GM06990 (cell line): ENCODE measurements around the gene SOWAHB.
"Not testable (repeated sequence)": the region's sequence is repeated elsewhere in the genome, so short reads cannot be mapped to it uniquely, and the experiment has no call there.

Experiments
- DNase-seq: peaks from one replicate; pipeline ENCODE4 v3.0.0-alpha.2; 2011; ENCODE audit not compliant: insufficient read length; ENCODE audit errors: extremely low read depth
- H3K27me3 ChIP-seq: replicated peaks from 2 replicates; pipeline ENCODE4 v1.6.0; 2011; ENCODE audit warnings: low read length; ENCODE audit not compliant: control insufficient read depth, insufficient read depth
- H3K36me3 ChIP-seq: 2 replicates; pipeline ENCODE4 v1.5.1; 2011; ENCODE audit warnings: low read length; ENCODE audit not compliant: control insufficient read depth, insufficient read depth
- H3K4me3 ChIP-seq: replicated peaks from 2 replicates; pipeline ENCODE4 v1.5.1; 2011; ENCODE audit warnings: low read depth, mild to moderate bottlenecking, control low read depth, low read length
- TF ChIP-seq, protein P1 (sequence below): IDR thresholded peaks from 2 replicates; pipeline ENCODE4 v1.5.1; 2011; ENCODE audit warnings: low read length, control low read depth, mild to moderate bottlenecking, inconsistent platforms; ENCODE audit not compliant: insufficient read depth, poor library complexity, severe bottlenecking

The SOWAHB gene

DNA sequence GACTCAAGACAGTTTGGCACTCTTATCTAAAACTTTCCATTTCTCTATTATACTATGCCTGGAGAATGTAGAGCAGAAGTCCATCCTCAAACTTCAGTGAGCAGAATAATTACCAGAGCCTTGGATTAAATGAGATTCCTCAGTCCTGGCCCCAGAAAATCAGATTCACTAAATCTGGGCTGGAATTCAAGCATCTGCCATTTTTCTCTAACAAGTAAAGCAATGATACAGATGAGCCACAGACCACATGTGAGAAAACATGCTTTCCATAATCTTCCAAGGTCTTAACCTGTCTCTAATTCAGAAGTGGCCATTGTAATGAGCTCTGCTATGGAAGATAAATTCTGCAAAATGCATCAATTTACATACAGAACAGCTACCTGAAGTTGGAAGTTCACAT is 25.4 kb downstream of the SOWAHB start:
- no peak for DNase-seq
- no peaks in the 10 kb centered on the region for H3K36me3 ChIP-seq
- H3K4me3 ChIP-seq = no peak overlapping the region
- TF ChIP-seq, protein P1, sequence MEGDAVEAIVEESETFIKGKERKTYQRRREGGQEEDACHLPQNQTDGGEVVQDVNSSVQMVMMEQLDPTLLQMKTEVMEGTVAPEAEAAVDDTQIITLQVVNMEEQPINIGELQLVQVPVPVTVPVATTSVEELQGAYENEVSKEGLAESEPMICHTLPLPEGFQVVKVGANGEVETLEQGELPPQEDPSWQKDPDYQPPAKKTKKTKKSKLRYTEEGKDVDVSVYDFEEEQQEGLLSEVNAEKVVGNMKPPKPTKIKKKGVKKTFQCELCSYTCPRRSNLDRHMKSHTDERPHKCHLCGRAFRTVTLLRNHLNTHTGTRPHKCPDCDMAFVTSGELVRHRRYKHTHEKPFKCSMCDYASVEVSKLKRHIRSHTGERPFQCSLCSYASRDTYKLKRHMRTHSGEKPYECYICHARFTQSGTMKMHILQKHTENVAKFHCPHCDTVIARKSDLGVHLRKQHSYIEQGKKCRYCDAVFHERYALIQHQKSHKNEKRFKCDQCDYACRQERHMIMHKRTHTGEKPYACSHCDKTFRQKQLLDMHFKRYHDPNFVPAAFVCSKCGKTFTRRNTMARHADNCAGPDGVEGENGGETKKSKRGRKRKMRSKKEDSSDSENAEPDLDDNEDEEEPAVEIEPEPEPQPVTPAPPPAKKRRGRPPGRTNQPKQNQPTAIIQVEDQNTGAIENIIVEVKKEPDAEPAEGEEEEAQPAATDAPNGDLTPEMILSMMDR = no peak
- H3K27me3 ChIP-seq = no peaks in the 10 kb centered on the region

DNA sequence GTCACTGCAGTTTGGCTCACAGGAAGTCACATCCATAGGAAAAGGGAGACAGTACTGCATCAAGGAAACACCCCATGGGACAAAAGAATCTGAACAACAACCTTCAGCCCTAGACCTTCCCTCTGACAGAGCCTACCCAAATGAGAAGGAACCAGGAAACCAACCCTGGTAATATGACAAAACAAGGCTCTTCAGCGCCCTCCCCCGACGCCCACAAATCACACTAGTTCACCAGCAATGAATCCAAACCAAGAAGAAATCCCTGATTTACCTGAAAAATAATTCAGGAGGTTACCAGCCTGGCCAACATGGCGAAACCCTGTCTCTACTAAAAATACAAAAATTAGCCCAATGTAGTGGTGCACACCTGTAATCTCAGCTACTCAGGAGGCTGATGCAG is 29.2 kb downstream of the SOWAHB start:
- not testable (repeated sequence) for DNase-seq, H3K4me3 ChIP-seq, H3K36me3 ChIP-seq, H3K27me3 ChIP-seq

DNA sequence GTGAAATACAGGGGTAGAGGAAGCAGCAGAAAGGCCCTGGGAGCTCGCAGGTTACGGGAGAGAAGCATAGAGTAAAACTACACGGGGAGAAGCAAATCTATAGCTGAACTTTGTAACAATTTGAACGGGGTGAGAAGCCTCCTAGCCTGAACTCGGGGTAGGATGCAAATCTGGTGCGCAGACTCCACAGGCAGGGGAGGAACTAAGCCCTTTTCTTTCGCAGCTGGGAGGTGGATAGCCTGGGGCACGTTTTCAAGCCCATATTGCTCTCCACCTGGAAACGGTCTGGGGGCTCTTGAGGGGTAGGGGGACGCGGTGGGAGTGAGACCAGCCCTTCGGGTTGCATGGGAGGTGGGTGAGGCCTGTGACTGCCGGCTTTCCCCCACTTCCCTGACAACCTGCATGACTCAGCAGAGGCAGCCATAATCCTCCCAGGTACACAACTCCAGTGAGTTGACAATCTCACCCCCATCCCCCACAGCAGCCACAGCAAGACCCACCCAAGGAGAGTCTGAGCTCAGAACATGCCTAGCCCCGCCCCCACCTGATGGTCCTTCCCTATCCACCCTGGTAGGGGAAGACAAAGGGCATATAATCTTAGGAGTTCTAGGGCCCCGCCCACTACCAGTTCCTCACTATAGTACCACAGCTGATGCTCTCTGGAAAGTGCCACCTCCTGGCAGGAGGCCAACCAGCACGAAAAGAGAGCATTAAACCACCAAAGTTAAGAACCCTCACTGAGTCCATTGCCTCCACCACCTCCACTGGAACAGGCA is 29.9 kb downstream of the SOWAHB start:
- TF ChIP-seq, protein P1 = no peak
- DNase-seq = no peak
- H3K4me3 ChIP-seq = no peak overlapping the region
- no peaks in the 10 kb centered on the region for H3K27me3 ChIP-seq
- H3K36me3 ChIP-seq = no peaks in the 10 kb centered on the region

DNA sequence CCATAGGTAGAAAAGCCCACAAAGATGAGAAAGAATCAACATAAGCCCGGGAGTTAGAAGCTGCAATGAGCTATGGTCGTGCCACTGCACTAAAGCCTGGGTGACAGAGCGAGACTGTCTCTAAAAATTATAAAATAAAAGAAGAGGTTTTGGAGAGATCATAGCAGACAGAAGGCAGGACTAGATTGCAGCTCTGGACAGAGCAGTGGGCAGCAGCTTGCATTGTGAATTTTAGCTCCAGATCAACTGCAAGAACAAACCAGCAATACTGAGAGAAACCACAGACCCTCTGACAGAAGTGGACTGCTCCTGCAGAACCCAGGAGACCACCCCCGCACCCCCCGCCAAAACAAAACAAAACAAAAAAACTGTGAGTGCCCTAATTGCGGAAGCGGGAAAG is 30.6 kb downstream of the SOWAHB start:
- no peaks in the 10 kb centered on the region for H3K27me3 ChIP-seq
- H3K4me3 ChIP-seq = no peak overlapping the region
- no peaks in the 10 kb centered on the region for H3K36me3 ChIP-seq
- TF ChIP-seq, protein P1 = no peak
- DNase-seq = no peak

DNA sequence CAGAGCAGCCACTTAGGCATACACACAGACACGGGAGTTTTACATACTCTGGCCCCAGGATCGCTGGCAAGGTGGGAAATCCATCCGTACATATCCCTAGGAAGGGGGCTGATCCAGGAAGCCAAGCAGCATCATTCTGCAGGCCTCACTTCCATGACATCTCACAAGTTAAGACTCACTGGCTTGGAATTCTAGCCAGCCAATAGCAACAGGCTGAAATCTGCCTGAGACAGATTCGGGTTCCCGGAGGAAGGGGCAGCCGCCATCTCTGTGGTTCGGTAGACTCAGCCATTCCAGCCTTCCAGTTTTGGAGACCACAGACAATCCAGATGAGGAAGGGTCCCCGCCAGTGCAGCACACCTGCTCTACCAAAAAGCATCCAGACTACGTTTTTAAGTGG is 31.3 kb downstream of the SOWAHB start:
- Histone ChIP-seq H3K27me3 (no peaks in the 10 kb centered on the region), H3K36me3 (no peaks in the 10 kb centered on the region), H3K4me3 (no peak overlapping the region)
- TF ChIP-seq, protein P1 = no peak
- DNase-seq = no peak

DNA sequence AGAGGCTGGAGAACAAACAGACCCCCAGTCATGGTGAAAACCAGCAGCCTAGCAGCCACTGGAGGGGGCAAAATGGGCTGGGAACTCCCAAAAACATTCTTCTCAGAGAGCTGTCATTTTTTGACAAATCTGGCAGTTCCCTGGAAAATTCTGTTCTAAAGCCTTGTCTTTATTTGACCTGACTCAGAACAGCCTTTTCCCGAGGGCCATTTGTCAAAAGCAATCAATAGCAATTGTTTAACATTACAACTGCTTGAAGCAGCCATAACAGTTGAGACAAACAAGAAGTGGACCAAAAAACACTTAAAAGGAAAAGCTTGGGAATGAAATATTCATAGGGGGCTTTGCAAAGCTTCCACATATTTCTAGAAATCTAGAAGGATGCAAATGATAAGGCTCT is 39.6 kb downstream of the SOWAHB start:
- DNase-seq = no peak
- TF ChIP-seq, protein P1 = no peak
- Histone ChIP-seq H3K27me3 (no peaks in the 10 kb centered on the region), H3K36me3 (no peaks in the 10 kb centered on the region), H3K4me3 (no peak overlapping the region)
